WERI-Rb-1 (cell line): Measurements from ENCODE around the gene CCDC15.

Experiments
- DNase-seq: peaks from one replicate; pipeline ENCODE4 v3.0.0-alpha.2; 2020
- H3K27ac ChIP-seq: fragments of 250-450 bp; sonication (Bioruptor Pico); 2 replicates; pipeline ENCODE4 v1.5.1; 2020; ENCODE audit warnings: mild to moderate bottlenecking, moderate library complexity
- H3K27me3 ChIP-seq: fragments of 250-450 bp; sonication (Bioruptor Pico); 2 replicates; pipeline ENCODE4 v1.5.1; 2021; ENCODE audit warnings: mild to moderate bottlenecking, low read depth, moderate library complexity; ENCODE audit not compliant: insufficient read depth, severe bottlenecking
- H3K36me3 ChIP-seq: fragments of 250-450 bp; sonication (Bioruptor Pico); 2 replicates; pipeline ENCODE4 v1.5.1; 2020; ENCODE audit warnings: mild to moderate bottlenecking, moderate library complexity
- H3K4me3 ChIP-seq: 2 replicates; pipeline ENCODE4 v1.5.1; 2011; ENCODE audit warnings: low read depth, mild to moderate bottlenecking, control low read depth, low read length
- H3K9me3 ChIP-seq: fragments of 250-450 bp; sonication (Bioruptor Pico); 2 replicates; pipeline ENCODE4 v1.5.1; 2021; ENCODE audit warnings: mild to moderate bottlenecking, moderate library complexity; ENCODE audit not compliant: severe bottlenecking
- CTCF ChIP-seq: IDR thresholded peaks from 2 replicates; pipeline ENCODE4 v1.5.1; 2011; ENCODE audit warnings: low read depth, mild to moderate bottlenecking, control low read depth, inconsistent platforms, low read length

Gene CCDC15

GRCh38 chr11:124976531-124976930 lies 22.5 kb downstream of the CCDC15 start:
- TF ChIP-seq CTCF, result no peak
- Histone ChIP-seq H3K9me3 (no peaks in the 10 kb centered on the region), H3K27me3 (no peaks in the 10 kb centered on the region), H3K36me3 (no peaks in the 10 kb centered on the region), H3K27ac (no peak overlapping the region), H3K4me3 (no peak overlapping the region)
- no peak for DNase-seq

GRCh38 chr11:124977006-124977405 lies 23.0 kb downstream of the CCDC15 start:
- DNase-seq, result no peak
- Histone ChIP-seq H3K36me3 (no peaks in the 10 kb centered on the region), H3K4me3 (no peak overlapping the region), H3K27ac (no peak overlapping the region), H3K27me3 (no peaks in the 10 kb centered on the region), H3K9me3 (no peaks in the 10 kb centered on the region)
- no peak for TF ChIP-seq CTCF

GRCh38 chr11:124978316-124978715 lies 24.3 kb downstream of the CCDC15 start:
- Histone ChIP-seq H3K4me3 (no peak overlapping the region), H3K27me3 (no peaks in the 10 kb centered on the region), H3K36me3 (no peaks in the 10 kb centered on the region), H3K9me3 (no peaks in the 10 kb centered on the region), H3K27ac (no peak overlapping the region)
- TF ChIP-seq CTCF, result no peak
- DNase-seq, result no peak

- Histone ChIP-seq H3K4me3 (no peak overlapping the region), H3K27me3 (no peaks in the 10 kb centered on the region), H3K36me3 (no peaks in the 10 kb centered on the region), H3K9me3 (no peaks in the 10 kb centered on the region), H3K27ac (no peak overlapping the region)
- TF ChIP-seq CTCF, result no peak
- no peak for DNase-seq
Measured at GRCh38 chr11:124982043-124982442, 28.0 kb downstream of the CCDC15 start.

GRCh38 chr11:124983674-124984511 lies 29.9 kb downstream of the CCDC15 start:
- no peak for DNase-seq
- Histone ChIP-seq H3K27me3 (no peaks in the 10 kb centered on the region), H3K27ac (no peak overlapping the region), H3K36me3 (0 out of 2 replicates have a peak, but pooled peaks cover 2% of the 10 kb centered on the region), H3K4me3 (no peak overlapping the region), H3K9me3 (no peaks in the 10 kb centered on the region)
- no peak for TF ChIP-seq CTCF

GRCh38 chr11:124984512-124984854 lies 30.5 kb downstream of the CCDC15 start:
- DNase-seq, result no peak
- H3K27ac ChIP-seq, result no peak overlapping the region
- H3K4me3 ChIP-seq, result no peak overlapping the region
- no peak for TF ChIP-seq CTCF
- H3K27me3 ChIP-seq, result no peaks in the 10 kb centered on the region
- H3K36me3 ChIP-seq, result peaks cover 2% of the 10 kb centered on the region; the same call in 1 of the 2 replicates
- H3K9me3 ChIP-seq, result no peaks in the 10 kb centered on the region
